Endodermal cell (in vitro differentiated cells): ENCODE measurements around the gene FAM209B. TPM values are rescaled to one million over a fixed set of nuclear protein-coding genes. Genes with fewer than 3 reads are reported as not detected.

Experiments used
- DNase-seq: peaks from one replicate; pipeline ENCODE4 v3.0.0-alpha.2; 2017
- H3K27ac ChIP-seq: 2 replicates; pipeline ENCODE4 v1.5.1; 2013; ENCODE audit warnings: mild to moderate bottlenecking, low read depth, low read length, moderate library complexity
- H3K27me3 ChIP-seq: 2 replicates; pipeline ENCODE4 v1.6.1; 2013; ENCODE audit warnings: mild to moderate bottlenecking, low read length, moderate library complexity; ENCODE audit not compliant: insufficient read depth, control insufficient read depth, poor library complexity, severe bottlenecking
- H3K36me3 ChIP-seq: 2 replicates; pipeline ENCODE4 v1.7.0; 2013; ENCODE audit warnings: mild to moderate bottlenecking, low read length, moderate library complexity; ENCODE audit not compliant: control insufficient read depth, insufficient read depth
- H3K4me1 ChIP-seq: one replicate; pipeline ENCODE4 v1.7.0; 2013; ENCODE audit warnings: low read length; ENCODE audit not compliant: control insufficient read depth, insufficient read depth
- H3K4me3 ChIP-seq: 2 replicates; pipeline ENCODE4 v1.5.1; 2013; ENCODE audit warnings: mild to moderate bottlenecking, low read length, moderate library complexity
- H3K9ac ChIP-seq: 2 replicates; pipeline ENCODE4 v1.6.1; 2013; ENCODE audit warnings: mild to moderate bottlenecking, low read length, moderate library complexity; ENCODE audit not compliant: poor library complexity, severe bottlenecking; ENCODE audit errors: extremely low read depth
- H3K9me3 ChIP-seq: 2 replicates; pipeline ENCODE4 v1.6.1; 2013; ENCODE audit warnings: mild to moderate bottlenecking, low read length, moderate library complexity; ENCODE audit not compliant: control insufficient read depth
- H3K27ac Mint-ChIP-seq: 2 replicates; pipeline ENCODE4 v1.8.0; 2020; ENCODE audit warnings: mixed read lengths
- H3K27me3 Mint-ChIP-seq: 2 replicates; pipeline ENCODE4 v1.8.0; 2021; ENCODE audit warnings: mild to moderate bottlenecking, mixed read lengths; ENCODE audit not compliant: insufficient read depth
- H3K36me3 Mint-ChIP-seq: 2 replicates; pipeline ENCODE4 v1.8.0; 2020; ENCODE audit warnings: low read depth, mixed read lengths
- H3K4me1 Mint-ChIP-seq: 2 replicates; pipeline ENCODE4 v1.8.0; 2020; ENCODE audit warnings: mixed read lengths
- H3K4me3 Mint-ChIP-seq: 2 replicates; pipeline ENCODE4 v1.8.0; 2020; ENCODE audit warnings: mild to moderate bottlenecking, moderate library complexity, mixed read lengths
- H3K9me3 Mint-ChIP-seq: 2 replicates; pipeline ENCODE4 v1.8.0; 2020; ENCODE audit warnings: mild to moderate bottlenecking, mixed read lengths
- CTCF ChIP-seq: fragments of 200-600 bp; sonication (generic); conservative IDR thresholded peaks from 2 replicates; pipeline ENCODE4 v1.5.0; 2021; ENCODE audit warnings: antibody characterized with exemption, mild to moderate bottlenecking
- WGBS, 2 experiments: methylation state at CpG; one replicate each; pipeline versions ENCODE4 v1.1.5 to v1.1.7; 2013; ENCODE audit warnings: missing lambda C conversion rate in 2 of 2, mixed read lengths in 1 of 2; ENCODE audit not compliant: insufficient coverage in 1 of 2, insufficient read length in 1 of 2; 5-methylcytosine and 5-hydroxymethylcytosine counted together
- total RNA-seq, 2 donors: library from RNA; stranded (reverse); fragmentation: NEBNext Ultra II Directional in 1 of 2; extraction: Animal tissue kit (Norgen Biotek cat#: 25700) in 1 of 2; gene quantifications; 2 replicates in 1 of 2; 3 replicates in 1 of 2; pipeline ENCODE4 v1.2.1, GENCODE V29; 2021

Gene FAM209B
- total RNA-seq, 2 donors from 2014 or later: 0.77 TPM; not detected in 1

GRCh38 chr20:56513161-56514150 lies 19.6 kb upstream of the FAM209B start:
- Mint-ChIP-seq H3K4me1 (no peaks in the 10 kb centered on the region), H3K4me3 (no peak overlapping the region), H3K27ac (peak overlapping the region; percentile 13), H3K27me3 (no peaks in the 10 kb centered on the region), H3K9me3 (peaks cover under 1% of the 10 kb centered on the region), H3K36me3 (peaks cover 39% of the 10 kb centered on the region)
- no peak overlapping the region for H3K4me3 ChIP-seq
- peak overlapping the region; percentile 51 for H3K27ac ChIP-seq
- no peaks in the 10 kb centered on the region for H3K4me1 ChIP-seq
- no peak for DNase-seq
- peaks cover 37% of the 10 kb centered on the region for H3K36me3 ChIP-seq
- H3K9ac ChIP-seq: no peak overlapping the region
- TF ChIP-seq CTCF: no peak
- no peaks in the 10 kb centered on the region for H3K27me3 ChIP-seq
- 91 to 94% methylated on average over 19 to 22 of the region's 22 CpGs for WGBS, 2 experiments
- H3K9me3 ChIP-seq: peaks cover 3% of the 10 kb centered on the region

GRCh38 chr20:56516631-56517030 lies 16.4 kb upstream of the FAM209B start:
- H3K9me3 Mint-ChIP-seq: peaks cover 30% of the 10 kb centered on the region
- Histone ChIP-seq H3K36me3 (peaks cover 59% of the 10 kb centered on the region), H3K9ac (no peak overlapping the region), H3K27me3 (no peaks in the 10 kb centered on the region), H3K9me3 (peaks cover 31% of the 10 kb centered on the region), H3K4me3 (no peak overlapping the region), H3K27ac (no peak overlapping the region), H3K4me1 (no peaks in the 10 kb centered on the region)
- peaks cover 67% of the 10 kb centered on the region for H3K36me3 Mint-ChIP-seq
- no peak for TF ChIP-seq CTCF
- DNase-seq: no peak
- no peak overlapping the region for H3K4me3 Mint-ChIP-seq
- 93 to 95% methylated on average over 5 of the region's 5 CpGs for WGBS, 2 experiments
- H3K27ac Mint-ChIP-seq: no peak overlapping the region
- no peaks in the 10 kb centered on the region for H3K27me3 Mint-ChIP-seq
- no peaks in the 10 kb centered on the region for H3K4me1 Mint-ChIP-seq

GRCh38 chr20:56517211-56517610 lies 15.8 kb upstream of the FAM209B start:
- H3K4me3 ChIP-seq: no peak overlapping the region
- peaks cover 36% of the 10 kb centered on the region for H3K9me3 Mint-ChIP-seq
- H3K9ac ChIP-seq: no peak overlapping the region
- H3K36me3 Mint-ChIP-seq: peaks cover 72% of the 10 kb centered on the region
- H3K27ac ChIP-seq: no peak overlapping the region
- peaks cover 32% of the 10 kb centered on the region for H3K9me3 ChIP-seq
- H3K4me3 Mint-ChIP-seq: no peak overlapping the region
- peaks cover 59% of the 10 kb centered on the region for H3K36me3 ChIP-seq
- no peaks in the 10 kb centered on the region for H3K4me1 ChIP-seq
- no peaks in the 10 kb centered on the region for H3K27me3 Mint-ChIP-seq
- 95 to 100% methylated on average over 4 to 7 of the region's 7 CpGs for WGBS, 2 experiments
- no peaks in the 10 kb centered on the region for H3K4me1 Mint-ChIP-seq
- H3K27me3 ChIP-seq: no peaks in the 10 kb centered on the region
- H3K27ac Mint-ChIP-seq: no peak overlapping the region
- DNase-seq: no peak
- no peak for TF ChIP-seq CTCF
